Smooth muscle cell (in vitro differentiated cells): ENCODE data around the gene CCNL1. TPM values are rescaled to one million over a fixed set of nuclear protein-coding genes. Genes with fewer than 3 reads are reported as not detected.
A peak's percentile ranks its signal among the peaks of the same experiment; 100 is the strongest.

Source experiments
- DNase-seq: peaks from one replicate; lab custom pipeline; 2025; ENCODE audit not compliant: unreplicated experiment; lab: John Stamatoyannopoulos, UW
- H2AFZ ChIP-seq: fragments of 200-600 bp; sonication (generic); 2 replicates; pipeline ENCODE4 v1.6.0; 2016; ENCODE audit warnings: antibody characterized with exemption, low read depth, mild to moderate bottlenecking
- H3F3A ChIP-seq: fragments of 200-600 bp; sonication (generic); 2 replicates; pipeline ENCODE4 v1.6.0; 2017; ENCODE audit warnings: antibody characterized with exemption, low read depth
- H3K27ac ChIP-seq: fragments of 200-600 bp; sonication (generic); 2 replicates; pipeline ENCODE4 v1.5.1; 2016; ENCODE audit warnings: low read depth, mild to moderate bottlenecking
- H3K27me3 ChIP-seq: fragments of 200-600 bp; sonication (generic); 2 replicates; pipeline ENCODE4 v1.6.1; 2016; ENCODE audit warnings: low read depth, mild to moderate bottlenecking
- H3K36me3 ChIP-seq: fragments of 200-600 bp; sonication (generic); 2 replicates; pipeline ENCODE4 v1.5.1; 2016; ENCODE audit warnings: low read depth
- H3K4me1 ChIP-seq: fragments of 200-600 bp; sonication (generic); 2 replicates; pipeline ENCODE4 v1.5.1; 2016; ENCODE audit warnings: low read depth
- H3K4me2 ChIP-seq: fragments of 200-600 bp; sonication (generic); 2 replicates; pipeline ENCODE4 v1.6.0; 2016; ENCODE audit warnings: mild to moderate bottlenecking
- H3K4me3 ChIP-seq: fragments of 200-600 bp; sonication (generic); 2 replicates; pipeline ENCODE4 v1.5.1; 2016; ENCODE audit warnings: mild to moderate bottlenecking
- H3K79me2 ChIP-seq: fragments of 200-600 bp; sonication (generic); 2 replicates; pipeline ENCODE4 v1.6.0; 2016; ENCODE audit warnings: low read depth, mild to moderate bottlenecking
- H3K9ac ChIP-seq: fragments of 200-600 bp; sonication (generic); 2 replicates; pipeline ENCODE4 v1.6.0; 2016; ENCODE audit warnings: low read depth
- H3K9me3 ChIP-seq: fragments of 200-600 bp; sonication (generic); replicated peaks from 2 replicates; pipeline ENCODE4 v1.5.1; 2016; ENCODE audit warnings: low read depth
- H4K20me1 ChIP-seq: fragments of 200-600 bp; sonication (generic); 2 replicates; pipeline ENCODE4 v1.6.0; 2016; ENCODE audit warnings: low read depth
- WGBS: methylation state at CpG from one replicate; pipeline ENCODE4 v1.1.7; 2016; ENCODE audit warnings: low lambda C conversion rate; 5-methylcytosine and 5-hydroxymethylcytosine counted together
- polyA plus RNA-seq: library from polyadenylated mRNA; unstranded; fragments of >200 nt; fragmentation: Nextera tagmentation; extraction: Ambion mirVana; gene quantifications from 2 replicates; pipeline ENCODE4 v1.2.1, GENCODE V29; 2016
- small RNA-seq: library from RNA; depleted of rRNA; stranded (forward); fragments of <200 nt; gene quantifications from one replicate; pipeline ENCODE3, GENCODE V24; 2014
- total RNA-seq: library from RNA; depleted of rRNA; stranded (reverse); fragments of >200 nt; gene quantifications from 2 replicates; pipeline ENCODE4 v1.2.3, GENCODE V29; 2014
- TF ChIP-seq, protein P1 (sequence below): fragments of 200-600 bp; sonication (generic); IDR thresholded peaks from 2 replicates; pipeline ENCODE4 v1.5.1; 2017; ENCODE audit warnings: borderline replicate concordance, mild to moderate bottlenecking, antibody characterized with exemption; ENCODE audit not compliant: insufficient read depth, poor library complexity, severe bottlenecking

Gene CCNL1
- total and polyA plus RNA-seq, 2 experiments from 2014 or later = 173 to 599 TPM

DNA sequence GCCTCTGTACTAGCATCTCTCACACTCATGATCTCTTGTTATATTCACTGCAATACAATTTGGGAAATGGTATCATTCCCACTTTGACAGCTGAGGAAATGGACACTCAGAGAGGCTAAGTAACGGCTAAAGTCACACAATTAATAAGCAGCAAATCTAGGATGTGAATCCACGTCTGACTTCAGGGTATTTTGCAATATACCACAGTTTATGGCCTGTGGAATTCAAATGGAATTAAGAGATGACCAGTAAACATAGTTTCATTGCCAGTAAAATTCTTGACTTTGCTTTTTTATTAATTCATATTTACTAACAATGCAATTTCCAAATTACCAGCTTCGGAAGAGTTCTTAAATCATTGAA is 61.1 kb downstream of the CCNL1 start:
- H3K9ac ChIP-seq = peak overlapping the region; percentile 2
- WGBS = 33% methylated on average over 3 of the region's 3 CpGs
- peak overlapping the region; percentile 16 for H2AFZ ChIP-seq

DNA sequence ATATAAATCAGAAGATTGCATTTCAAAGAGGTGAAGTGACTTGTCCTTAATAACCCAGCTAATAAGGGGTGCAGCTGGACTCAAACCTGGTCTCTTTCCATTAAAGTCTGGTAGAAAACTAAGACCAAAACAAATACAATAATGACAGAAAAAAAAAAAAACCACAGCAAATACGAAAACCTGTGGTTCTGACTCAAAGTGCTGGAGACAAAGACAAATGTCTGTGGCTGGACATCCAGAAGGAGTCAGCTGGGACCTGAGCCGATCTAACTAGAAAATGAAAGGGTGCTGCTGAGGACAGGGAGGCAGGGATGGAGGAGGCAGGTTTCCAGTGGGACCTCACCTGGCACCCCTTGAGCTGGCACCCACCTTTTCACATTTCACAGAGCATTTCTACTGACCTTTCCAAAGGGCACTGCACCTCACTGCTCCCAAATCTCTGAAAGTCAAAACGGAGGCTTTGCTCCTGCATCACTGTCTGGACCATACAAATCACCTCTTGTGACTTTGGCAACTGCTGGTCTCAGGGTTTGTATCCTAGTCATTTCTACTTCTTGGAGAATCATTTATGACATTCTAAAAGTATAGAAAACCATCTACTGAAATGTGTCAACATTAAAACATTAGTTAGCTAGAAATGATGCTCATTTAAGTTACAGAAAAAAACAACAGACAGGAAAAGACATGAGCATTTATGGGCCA is 61.7 kb downstream of the CCNL1 start:
- Histone ChIP-seq H2AFZ (peak overlapping the region; percentile 16), H3K36me3 (no peaks in the 10 kb centered on the region), H3K9me3 (no peaks in the 10 kb centered on the region), H3K27ac (peak overlapping the region; percentile 49), H3K4me3 (no peak overlapping the region), H3K9ac (peak overlapping the region; percentile 2), H3K4me2 (peak overlapping the region; percentile 38), H3K79me2 (no peaks in the 10 kb centered on the region), H3F3A (peaks cover 8% of the 10 kb centered on the region), H3K4me1 (no peaks in the 10 kb centered on the region), H4K20me1 (no peaks in the 10 kb centered on the region), H3K27me3 (no peaks in the 10 kb centered on the region)
- 66% methylated on average over 3 of the region's 3 CpGs for WGBS
- no peak for DNase-seq
- TF ChIP-seq, protein P1, sequence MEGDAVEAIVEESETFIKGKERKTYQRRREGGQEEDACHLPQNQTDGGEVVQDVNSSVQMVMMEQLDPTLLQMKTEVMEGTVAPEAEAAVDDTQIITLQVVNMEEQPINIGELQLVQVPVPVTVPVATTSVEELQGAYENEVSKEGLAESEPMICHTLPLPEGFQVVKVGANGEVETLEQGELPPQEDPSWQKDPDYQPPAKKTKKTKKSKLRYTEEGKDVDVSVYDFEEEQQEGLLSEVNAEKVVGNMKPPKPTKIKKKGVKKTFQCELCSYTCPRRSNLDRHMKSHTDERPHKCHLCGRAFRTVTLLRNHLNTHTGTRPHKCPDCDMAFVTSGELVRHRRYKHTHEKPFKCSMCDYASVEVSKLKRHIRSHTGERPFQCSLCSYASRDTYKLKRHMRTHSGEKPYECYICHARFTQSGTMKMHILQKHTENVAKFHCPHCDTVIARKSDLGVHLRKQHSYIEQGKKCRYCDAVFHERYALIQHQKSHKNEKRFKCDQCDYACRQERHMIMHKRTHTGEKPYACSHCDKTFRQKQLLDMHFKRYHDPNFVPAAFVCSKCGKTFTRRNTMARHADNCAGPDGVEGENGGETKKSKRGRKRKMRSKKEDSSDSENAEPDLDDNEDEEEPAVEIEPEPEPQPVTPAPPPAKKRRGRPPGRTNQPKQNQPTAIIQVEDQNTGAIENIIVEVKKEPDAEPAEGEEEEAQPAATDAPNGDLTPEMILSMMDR = no peak

More for the DNA sequence above, 61.1 kb downstream of the CCNL1 start:
- peak overlapping the region; percentile 49 for H3K27ac ChIP-seq
- H3K36me3 ChIP-seq = no peaks in the 10 kb centered on the region
- H3K79me2 ChIP-seq = no peaks in the 10 kb centered on the region
- H4K20me1 ChIP-seq = no peaks in the 10 kb centered on the region
- peaks cover 8% of the 10 kb centered on the region for H3F3A ChIP-seq
- H3K4me1 ChIP-seq = peaks cover 3% of the 10 kb centered on the region
- H3K4me2 ChIP-seq = peak overlapping the region; percentile 38
- H3K4me3 ChIP-seq = no peak overlapping the region
- TF ChIP-seq, protein P1 = no peak
- DNase-seq = no peak
- no peaks in the 10 kb centered on the region for H3K9me3 ChIP-seq
- no peaks in the 10 kb centered on the region for H3K27me3 ChIP-seq

Small RNA genes within 50 kb of the gene (small RNA-seq; reads per million reads assigned to genes)
- gene RF00019 (not detected), gene RNA5SP146 (not detected)
